D721Med (cell line): ENCODE results near the gene MRPS27.

Experiments
- DNase-seq: peaks from one replicate; pipeline ENCODE4 v3.0.0; 2011; ENCODE audit warnings: low spot score; ENCODE audit not compliant: insufficient read length
- FAIRE-seq: peaks from 2 replicates; lab custom pipeline; 2011; peaks lifted over from hg19 to GRCh38; lab: Jason Lieb, UNC
- CTCF ChIP-seq: IDR thresholded peaks from 2 replicates; pipeline ENCODE4 v1.5.1; 2012; ENCODE audit warnings: mild to moderate bottlenecking, control low read depth; ENCODE audit not compliant: insufficient read depth; ENCODE audit errors: missing control alignments

The MRPS27 gene

GRCh38 chr5:72185496-72186329 lies 134.3 kb downstream of the MRPS27 start:
- DNase-seq = no peak
- TF ChIP-seq CTCF = no peak
- FAIRE-seq = no peak

GRCh38 chr5:72184408-72184807 lies 135.6 kb downstream of the MRPS27 start:
- FAIRE-seq (no peak), DNase-seq (no peak)
- no peak for TF ChIP-seq CTCF

- DNase-seq (no peak), FAIRE-seq (no peak)
- no peak for TF ChIP-seq CTCF
Observed at GRCh38 chr5:72183101-72183520, 136.9 kb downstream of the MRPS27 start.

GRCh38 chr5:72182686-72183085 lies 137.4 kb downstream of the MRPS27 start:
- DNase-seq = no peak
- no peak for FAIRE-seq
- no peak for TF ChIP-seq CTCF

- FAIRE-seq (no peak), DNase-seq (no peak)
- TF ChIP-seq CTCF = no peak
Observed at GRCh38 chr5:72180925-72181324, 139.1 kb downstream of the MRPS27 start.

- TF ChIP-seq CTCF = no peak
- FAIRE-seq (no peak), DNase-seq (no peak)
Observed at GRCh38 chr5:72179816-72180440, 140.1 kb downstream of the MRPS27 start.
